Breast epithelium (tissue), 4 donors: ENCODE results near the gene OR4C45. TPM values are rescaled to one million over a fixed set of nuclear protein-coding genes. Genes with fewer than 3 reads are reported as not detected.
"Not testable (repeated sequence)": the region's sequence is repeated elsewhere in the genome, so short reads cannot be mapped to it uniquely, and the experiment has no call there.

Experiments used
- DNase-seq, 2 donors: peaks; one replicate each; pipeline ENCODE4 v3.0.0-alpha.2; 2019; ENCODE audit warnings: low spot score in 2 of 2
- H3K27ac ChIP-seq, 2 donors: fragments of 200-600 bp; sonication (generic) in 1 of 2; one replicate each; pipeline ENCODE4 v1.5.1; 2016 to 2019; ENCODE audit warnings: mild to moderate bottlenecking in 1 of 2
- H3K27me3 ChIP-seq, 2 donors: fragments of 200-600 bp; sonication (generic) in 1 of 2; one replicate each; pipeline versions ENCODE4 v1.5.1 to v1.6.0; 2017 to 2019; ENCODE audit warnings: control low read depth in 1 of 2, mild to moderate bottlenecking in 1 of 2
- H3K36me3 ChIP-seq: fragments of 200-600 bp; one replicate; pipeline ENCODE4 v1.5.1; 2019
- H3K4me1 ChIP-seq, 2 donors: fragments of 200-600 bp; sonication (generic); one replicate each; pipeline ENCODE4 v1.5.1; 2016 to 2019; ENCODE audit warnings: control low read depth in 1 of 2
- H3K4me3 ChIP-seq, 3 donors: fragments of 200-600 bp; sonication (generic); 1 replicate in 2 of 3; 2 replicates in 1 of 3; pipeline ENCODE4 v1.5.1; 2016 to 2019; ENCODE audit warnings: mild to moderate bottlenecking in 3 of 3, moderate library complexity in 2 of 3
- H3K9me3 ChIP-seq, 2 donors: fragments of 200-600 bp; sonication (generic) in 1 of 2; one replicate each; pipeline ENCODE4 v1.5.1; 2016 to 2019; ENCODE audit warnings: control low read depth in 1 of 2
- CTCF ChIP-seq, 3 donors: fragments of 450-650 bp; IDR thresholded peaks; one replicate each; pipeline ENCODE4 v1.5.1; 2016 to 2017; ENCODE audit warnings: antibody characterized with exemption in 3 of 3, mild to moderate bottlenecking in 3 of 3, moderate library complexity in 3 of 3
- POLR2A ChIP-seq: fragments of 450-650 bp; IDR thresholded peaks from one replicate; pipeline ENCODE4 v1.6.1; 2016; ENCODE audit warnings: antibody characterized with exemption, mild to moderate bottlenecking, moderate library complexity
- POLR2AphosphoS5 ChIP-seq, 3 donors: sonication (generic); formaldehyde crosslinking; IDR thresholded peaks; one replicate each; pipeline ENCODE4 v1.6.1; 2017; ENCODE audit warnings: antibody characterized with exemption in 3 of 3
- intact Hi-C: fragments of 100-400 bp; cut with DNase I; formaldehyde crosslinking; loops from one replicate; pipeline ENCODE4 v1.15.1; 2023; ENCODE audit warnings: low total_unique reads
- total RNA-seq, 3 donors: library from RNA; depleted of rRNA; stranded (reverse); fragments of >200 nt; gene quantifications; one replicate each; pipeline ENCODE4 v1.1.0, GENCODE V29; 2016

The OR4C45 gene
- total RNA-seq, result not detected

- Histone ChIP-seq H3K27me3 (no peaks in the 10 kb centered on the region), H3K4me1 (no peaks in the 10 kb centered on the region), H3K36me3 (no peaks in the 10 kb centered on the region), H3K4me3 (no peak within 1 kb of the TSS), H3K9me3 (peaks cover 0 to 4% of the 10 kb centered on the region in 2 donors), H3K27ac (no peak within 1 kb of the TSS)
- DNase-seq, result no peak
- intact Hi-C loops, result no loop called here
- no peak for TF ChIP-seq CTCF (IDR thresholded peaks at IDR 0.05)
- no peak for TF ChIP-seq POLR2A
- no peak for TF ChIP-seq POLR2AphosphoS5 (IDR thresholded peaks at IDR 0.05)
Measured at GRCh38 chr11:50032574-50032973, at the start of gene OR4C45. Gene OR4C45 (plus strand): TSS chr11:50032874.

- TF ChIP-seq CTCF (IDR thresholded peaks at IDR 0.05), result peak in 1 of 3 donors; percentile 9
- TF ChIP-seq POLR2A, result no peak
- TF ChIP-seq POLR2AphosphoS5 (IDR thresholded peaks at IDR 0.05), result no peak
- no peaks in the 10 kb centered on the region for H3K36me3 ChIP-seq
- H3K4me3 ChIP-seq, result no peak overlapping the region
- H3K27me3 ChIP-seq, result no peaks in the 10 kb centered on the region
- no peak for DNase-seq
- H3K9me3 ChIP-seq, result peaks cover 12 to 50% of the 10 kb centered on the region in 2 donors
- H3K27ac ChIP-seq, result no peak overlapping the region
- no peaks in the 10 kb centered on the region for H3K4me1 ChIP-seq
- intact Hi-C loops, result no loop called here
Measured at GRCh38 chr11:49995565-49995964, 37.1 kb upstream of the OR4C45 start.

GRCh38 chr11:50030193-50030592 lies 2.5 kb upstream of the OR4C45 start:
- Histone ChIP-seq H3K36me3 (no peaks in the 10 kb centered on the region), H3K9me3 (peaks cover 4 to 6% of the 10 kb centered on the region in 2 donors), H3K27ac (no peak overlapping the region), H3K4me3 (no peak overlapping the region), H3K4me1 (no peaks in the 10 kb centered on the region), H3K27me3 (no peaks in the 10 kb centered on the region)
- intact Hi-C loops, result no loop called here
- no peak for TF ChIP-seq CTCF (IDR thresholded peaks at IDR 0.05)
- no peak for TF ChIP-seq POLR2A
- no peak for TF ChIP-seq POLR2AphosphoS5 (IDR thresholded peaks at IDR 0.05)
- no peak for DNase-seq

GRCh38 chr11:50036239-50036638 lies 3.6 kb downstream of the OR4C45 start:
- H3K27ac ChIP-seq, H3K4me1 ChIP-seq, H3K9me3 ChIP-seq, intact Hi-C loops, H3K4me3 ChIP-seq, H3K36me3 ChIP-seq, DNase-seq, H3K27me3 ChIP-seq: not testable (repeated sequence)

- Histone ChIP-seq H3K36me3 (no peaks in the 10 kb centered on the region), H3K9me3 (no peaks in the 10 kb centered on the region), H3K4me3 (no peak overlapping the region), H3K4me1 (no peaks in the 10 kb centered on the region), H3K27me3 (no peaks in the 10 kb centered on the region), H3K27ac (no peak overlapping the region)
- intact Hi-C loops, result no loop called here
- DNase-seq, result no peak
- TF ChIP-seq POLR2AphosphoS5 (IDR thresholded peaks at IDR 0.05) (no peak), CTCF (IDR thresholded peaks at IDR 0.05) (no peak), POLR2A (no peak)
Measured at GRCh38 chr11:50037251-50037650, 4.6 kb downstream of the OR4C45 start.

- DNase-seq, result no peak
- intact Hi-C loops, result no loop called here
- Histone ChIP-seq H3K4me3 (no peak overlapping the region), H3K4me1 (no peaks in the 10 kb centered on the region), H3K27ac (no peak overlapping the region), H3K36me3 (no peaks in the 10 kb centered on the region), H3K9me3 (no peaks in the 10 kb centered on the region), H3K27me3 (no peaks in the 10 kb centered on the region)
- TF ChIP-seq POLR2A (no peak), POLR2AphosphoS5 (IDR thresholded peaks at IDR 0.05) (no peak), CTCF (IDR thresholded peaks at IDR 0.05) (no peak)
Measured at GRCh38 chr11:50044647-50045046, 12.0 kb downstream of the OR4C45 start.

GRCh38 chr11:50063056-50063455 lies 30.4 kb downstream of the OR4C45 start:
- intact Hi-C loops, result not testable (repeated sequence)

More at GRCh38 chr11:50063056-50063455, 30.4 kb downstream of the OR4C45 start:
- H3K4me3 ChIP-seq, H3K27ac ChIP-seq, H3K27me3 ChIP-seq, H3K9me3 ChIP-seq, DNase-seq, H3K4me1 ChIP-seq, H3K36me3 ChIP-seq: not testable (repeated sequence)
